Fibroblast of the aortic adventitia (primary cell): Measurements from ENCODE around the gene DUSP7. TPM values are rescaled to one million over a fixed set of nuclear protein-coding genes. Genes with fewer than 3 reads are reported as not detected.
A peak's percentile ranks its signal among the peaks of the same experiment; 100 is the strongest.

Experiments
- DNase-seq: peaks from one replicate; pipeline ENCODE4 v3.0.0-alpha.2; 2010; ENCODE audit warnings: low read depth
- H3K4me3 ChIP-seq: 2 replicates; pipeline ENCODE4 v1.5.1; 2011; ENCODE audit warnings: low read depth, mild to moderate bottlenecking, control low read depth, low read length, moderate library complexity
- total RNA-seq: library from RNA; depleted of rRNA; stranded (reverse); fragments of >200 nt; gene quantifications from 2 replicates; pipeline ENCODE4 v1.2.3, GENCODE V29; 2012; ENCODE audit warnings: low replicate concordance
- TF ChIP-seq, protein P1 (sequence below): IDR thresholded peaks from 2 replicates; pipeline ENCODE4 v1.5.1; 2011; ENCODE audit warnings: mild to moderate bottlenecking, low read length, control low read depth, inconsistent platforms; ENCODE audit not compliant: insufficient read depth

The DUSP7 gene
- total RNA-seq, 1 donor = 12.8 TPM

DNA sequence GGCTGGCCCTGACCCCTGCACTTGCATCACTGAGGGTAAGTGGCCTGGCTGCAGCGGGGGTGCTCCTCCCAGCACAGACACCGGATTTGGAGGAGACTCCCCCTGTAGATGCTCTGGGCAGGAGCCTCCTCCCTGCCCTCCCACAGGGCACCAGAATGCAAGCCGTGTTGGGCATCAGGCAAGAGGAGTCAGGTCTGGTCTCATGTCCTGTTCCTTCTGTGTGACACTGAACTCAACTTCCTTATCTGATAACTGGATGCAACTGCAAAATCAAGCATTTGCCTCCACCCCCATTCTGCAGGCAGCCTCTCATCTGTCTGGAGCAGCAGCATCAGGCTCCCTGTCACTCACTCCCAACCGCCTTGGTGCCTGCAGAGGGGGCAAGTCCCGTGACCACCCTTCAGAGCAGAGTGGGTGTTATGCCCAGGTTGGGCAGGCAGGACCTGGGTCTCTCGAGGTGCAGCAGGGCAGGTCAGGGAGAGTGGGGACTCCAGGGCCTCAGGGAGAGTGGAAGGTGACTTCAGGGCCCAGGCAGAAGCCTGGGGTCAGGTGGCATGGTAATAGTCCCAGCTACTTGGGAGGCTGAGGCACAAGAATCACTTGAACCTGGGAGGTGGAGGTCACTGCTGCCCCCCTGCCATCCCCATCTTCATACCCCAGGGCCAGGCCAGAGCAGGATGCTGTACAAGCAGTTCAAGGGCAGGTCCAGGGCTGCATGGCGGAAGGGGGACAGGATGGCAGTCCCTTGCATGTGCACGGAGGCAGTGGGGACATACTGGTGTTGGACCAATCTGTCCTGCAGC lies 50.2 kb downstream of the DUSP7 start:
- no peak overlapping the region for H3K4me3 ChIP-seq
- no peak for DNase-seq
- TF ChIP-seq, protein P1, sequence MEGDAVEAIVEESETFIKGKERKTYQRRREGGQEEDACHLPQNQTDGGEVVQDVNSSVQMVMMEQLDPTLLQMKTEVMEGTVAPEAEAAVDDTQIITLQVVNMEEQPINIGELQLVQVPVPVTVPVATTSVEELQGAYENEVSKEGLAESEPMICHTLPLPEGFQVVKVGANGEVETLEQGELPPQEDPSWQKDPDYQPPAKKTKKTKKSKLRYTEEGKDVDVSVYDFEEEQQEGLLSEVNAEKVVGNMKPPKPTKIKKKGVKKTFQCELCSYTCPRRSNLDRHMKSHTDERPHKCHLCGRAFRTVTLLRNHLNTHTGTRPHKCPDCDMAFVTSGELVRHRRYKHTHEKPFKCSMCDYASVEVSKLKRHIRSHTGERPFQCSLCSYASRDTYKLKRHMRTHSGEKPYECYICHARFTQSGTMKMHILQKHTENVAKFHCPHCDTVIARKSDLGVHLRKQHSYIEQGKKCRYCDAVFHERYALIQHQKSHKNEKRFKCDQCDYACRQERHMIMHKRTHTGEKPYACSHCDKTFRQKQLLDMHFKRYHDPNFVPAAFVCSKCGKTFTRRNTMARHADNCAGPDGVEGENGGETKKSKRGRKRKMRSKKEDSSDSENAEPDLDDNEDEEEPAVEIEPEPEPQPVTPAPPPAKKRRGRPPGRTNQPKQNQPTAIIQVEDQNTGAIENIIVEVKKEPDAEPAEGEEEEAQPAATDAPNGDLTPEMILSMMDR = no peak

- no peak overlapping the region for H3K4me3 ChIP-seq
- DNase-seq = peak; percentile 51
These were observed 50.8 kb downstream of the DUSP7 start for GRCh38 chr3:52005571-52005986.

GRCh38 chr3:52004906-52005395 lies 51.4 kb downstream of the DUSP7 start:
- H3K4me3 ChIP-seq = no peak overlapping the region
- TF ChIP-seq, protein P1 = no peak
- no peak for DNase-seq

More at GRCh38 chr3:52005571-52005986, 50.8 kb downstream of the DUSP7 start:
- TF ChIP-seq, protein P1 = no peak

GRCh38 chr3:52004163-52004787 lies 52.1 kb downstream of the DUSP7 start:
- no peak overlapping the region for H3K4me3 ChIP-seq
- TF ChIP-seq, protein P1 = peak; percentile 65
- peak; percentile 57 for DNase-seq

DNA sequence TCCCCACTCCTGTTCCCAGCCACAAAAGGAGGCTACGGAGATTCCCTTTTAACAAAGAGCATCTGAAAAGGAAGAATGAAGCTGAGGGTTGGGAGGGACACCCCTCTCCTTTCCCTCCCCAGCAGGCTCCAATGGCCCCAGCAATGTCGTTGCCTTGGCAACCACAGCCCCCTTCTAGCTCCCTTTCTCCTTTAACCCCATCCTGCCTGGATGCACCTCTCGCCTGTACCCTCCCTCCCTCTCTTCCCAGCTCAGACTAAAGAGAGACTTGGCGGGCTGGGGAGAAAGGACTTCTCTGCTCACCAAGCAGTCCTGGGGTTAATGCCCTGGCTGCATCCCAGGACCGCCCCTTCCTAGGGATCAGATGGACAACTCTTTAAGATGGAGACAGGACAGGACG lies 53.6 kb downstream of the DUSP7 start:
- no peak overlapping the region for H3K4me3 ChIP-seq
- TF ChIP-seq, protein P1 = no peak
- no peak for DNase-seq

GRCh38 chr3:52001443-52001974 lies 54.9 kb downstream of the DUSP7 start:
- H3K4me3 ChIP-seq = no peak overlapping the region
- TF ChIP-seq, protein P1 = peak; percentile 88
- DNase-seq = peak; percentile 54
